H1 (cell line): ENCODE results near the gene PPP1R1C. TPM values are rescaled to one million over a fixed set of nuclear protein-coding genes. Genes with fewer than 3 reads are reported as not detected.

Source experiments
- CBX8 ChIP-seq: fragments of 300-800, 300-1000 bp; sonication (generic); IDR thresholded peaks from 2 replicates; pipeline ENCODE4 v1.7.1; 2016; ENCODE audit warnings: low read depth, low read length, borderline replicate concordance
- CHD2 ChIP-seq: IDR thresholded peaks from 2 replicates; pipeline ENCODE4 v1.6.1; 2012; ENCODE audit warnings: low read length, improper control_type of control experiment
- CTBP2 ChIP-seq: IDR thresholded peaks from 2 replicates; pipeline ENCODE4 v1.7.0; 2011; ENCODE audit warnings: borderline replicate concordance, mild to moderate bottlenecking, moderate library complexity, mixed read lengths, low read length; ENCODE audit not compliant: insufficient read depth, insufficient read length
- FOSL1 ChIP-seq: IDR thresholded peaks from 2 replicates; pipeline ENCODE4 v1.6.1; 2011; ENCODE audit warnings: mild to moderate bottlenecking, low read depth, low read length, moderate library complexity; ENCODE audit not compliant: insufficient read depth
- POLR2AphosphoS5 ChIP-seq: IDR thresholded peaks from 2 replicates; pipeline ENCODE4 v1.6.1; 2011; ENCODE audit warnings: low read depth, low read length
- RXRA ChIP-seq: IDR thresholded peaks from 2 replicates; pipeline ENCODE4 v1.6.1; 2011; ENCODE audit warnings: low read depth, mild to moderate bottlenecking, low read length, moderate library complexity; ENCODE audit not compliant: insufficient read depth
- SIRT6 ChIP-seq: IDR thresholded peaks from one replicate; pipeline ENCODE4 v1.7.1; 2012; ENCODE audit warnings: low read length, inconsistent platforms
- SRF ChIP-seq: IDR thresholded peaks from 2 replicates; pipeline ENCODE4 v1.6.1; 2011; ENCODE audit warnings: mild to moderate bottlenecking, low read depth, low read length, moderate library complexity
- polyA plus RNA-seq, 7 experiments: library from polyadenylated mRNA; depleted of rRNA in 3 of 7; stranded (reverse) in 5 of 7; unstranded in 2 of 7; fragments of >200 nt in 5 of 7; fragments of 200-250 nt in 2 of 7; gene quantifications; 1 replicate in 5 of 7; 2 replicates in 1 of 7; 4 replicates in 1 of 7; pipeline versions ENCODE4 v1.2.1 to v1.2.3, GENCODE V29; 2011 to 2013; ENCODE audit warnings: missing spikeins in 2 of 7, mixed read lengths in 2 of 7
- total RNA-seq: library from RNA; stranded (reverse); fragmentation: NEBNext Ultra II Directional; extraction: Animal tissue kit (Norgen Biotek cat#: 25700); gene quantifications from 2 replicates; pipeline ENCODE4 v1.2.1, GENCODE V29; 2021
- TF ChIP-seq, protein P1 (sequence below): fragments of 300-600 bp; sonication (generic); IDR thresholded peaks from 2 replicates; pipeline ENCODE4 v1.7.1; 2012; ENCODE audit warnings: low read length, moderate library complexity, mild to moderate bottlenecking, inconsistent platforms; ENCODE audit not compliant: insufficient replicate concordance
- TF ChIP-seq, protein P2 (sequence below): IDR thresholded peaks from 2 replicates; pipeline ENCODE4 v1.6.1; 2012; ENCODE audit warnings: inconsistent platforms
- TF ChIP-seq, protein P3 (sequence below): IDR thresholded peaks from 2 replicates; pipeline ENCODE4 v1.6.1; 2011; ENCODE audit warnings: low read depth, mild to moderate bottlenecking, low read length; ENCODE audit not compliant: insufficient read depth

PPP1R1C gene
- total and polyA plus RNA-seq, 2 of the 8 experiments (the other 6 are each of a cell fraction or from before 2014, with no cell fraction given), result 1.3 to 5.3 TPM

DNA sequence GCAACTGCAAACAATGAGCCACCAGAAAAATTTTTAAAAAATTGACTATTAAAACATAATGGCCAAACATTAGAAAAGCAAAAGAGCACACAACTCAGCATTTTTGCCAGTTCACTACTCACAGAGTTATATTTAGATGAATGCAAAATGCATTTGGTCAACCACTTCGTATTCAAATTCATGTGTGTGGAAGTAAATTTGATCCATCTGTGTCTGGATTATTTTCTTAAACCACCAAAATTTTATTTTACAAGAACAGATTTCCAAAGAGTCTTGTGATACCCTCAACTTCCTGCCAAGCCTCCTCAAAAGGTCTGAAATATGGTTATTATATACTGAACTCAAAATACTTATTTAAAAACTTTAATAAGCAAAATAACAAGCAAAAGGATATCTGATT lies 57.4 kb downstream of the PPP1R1C start (continued):
- TF ChIP-seq, protein P1, sequence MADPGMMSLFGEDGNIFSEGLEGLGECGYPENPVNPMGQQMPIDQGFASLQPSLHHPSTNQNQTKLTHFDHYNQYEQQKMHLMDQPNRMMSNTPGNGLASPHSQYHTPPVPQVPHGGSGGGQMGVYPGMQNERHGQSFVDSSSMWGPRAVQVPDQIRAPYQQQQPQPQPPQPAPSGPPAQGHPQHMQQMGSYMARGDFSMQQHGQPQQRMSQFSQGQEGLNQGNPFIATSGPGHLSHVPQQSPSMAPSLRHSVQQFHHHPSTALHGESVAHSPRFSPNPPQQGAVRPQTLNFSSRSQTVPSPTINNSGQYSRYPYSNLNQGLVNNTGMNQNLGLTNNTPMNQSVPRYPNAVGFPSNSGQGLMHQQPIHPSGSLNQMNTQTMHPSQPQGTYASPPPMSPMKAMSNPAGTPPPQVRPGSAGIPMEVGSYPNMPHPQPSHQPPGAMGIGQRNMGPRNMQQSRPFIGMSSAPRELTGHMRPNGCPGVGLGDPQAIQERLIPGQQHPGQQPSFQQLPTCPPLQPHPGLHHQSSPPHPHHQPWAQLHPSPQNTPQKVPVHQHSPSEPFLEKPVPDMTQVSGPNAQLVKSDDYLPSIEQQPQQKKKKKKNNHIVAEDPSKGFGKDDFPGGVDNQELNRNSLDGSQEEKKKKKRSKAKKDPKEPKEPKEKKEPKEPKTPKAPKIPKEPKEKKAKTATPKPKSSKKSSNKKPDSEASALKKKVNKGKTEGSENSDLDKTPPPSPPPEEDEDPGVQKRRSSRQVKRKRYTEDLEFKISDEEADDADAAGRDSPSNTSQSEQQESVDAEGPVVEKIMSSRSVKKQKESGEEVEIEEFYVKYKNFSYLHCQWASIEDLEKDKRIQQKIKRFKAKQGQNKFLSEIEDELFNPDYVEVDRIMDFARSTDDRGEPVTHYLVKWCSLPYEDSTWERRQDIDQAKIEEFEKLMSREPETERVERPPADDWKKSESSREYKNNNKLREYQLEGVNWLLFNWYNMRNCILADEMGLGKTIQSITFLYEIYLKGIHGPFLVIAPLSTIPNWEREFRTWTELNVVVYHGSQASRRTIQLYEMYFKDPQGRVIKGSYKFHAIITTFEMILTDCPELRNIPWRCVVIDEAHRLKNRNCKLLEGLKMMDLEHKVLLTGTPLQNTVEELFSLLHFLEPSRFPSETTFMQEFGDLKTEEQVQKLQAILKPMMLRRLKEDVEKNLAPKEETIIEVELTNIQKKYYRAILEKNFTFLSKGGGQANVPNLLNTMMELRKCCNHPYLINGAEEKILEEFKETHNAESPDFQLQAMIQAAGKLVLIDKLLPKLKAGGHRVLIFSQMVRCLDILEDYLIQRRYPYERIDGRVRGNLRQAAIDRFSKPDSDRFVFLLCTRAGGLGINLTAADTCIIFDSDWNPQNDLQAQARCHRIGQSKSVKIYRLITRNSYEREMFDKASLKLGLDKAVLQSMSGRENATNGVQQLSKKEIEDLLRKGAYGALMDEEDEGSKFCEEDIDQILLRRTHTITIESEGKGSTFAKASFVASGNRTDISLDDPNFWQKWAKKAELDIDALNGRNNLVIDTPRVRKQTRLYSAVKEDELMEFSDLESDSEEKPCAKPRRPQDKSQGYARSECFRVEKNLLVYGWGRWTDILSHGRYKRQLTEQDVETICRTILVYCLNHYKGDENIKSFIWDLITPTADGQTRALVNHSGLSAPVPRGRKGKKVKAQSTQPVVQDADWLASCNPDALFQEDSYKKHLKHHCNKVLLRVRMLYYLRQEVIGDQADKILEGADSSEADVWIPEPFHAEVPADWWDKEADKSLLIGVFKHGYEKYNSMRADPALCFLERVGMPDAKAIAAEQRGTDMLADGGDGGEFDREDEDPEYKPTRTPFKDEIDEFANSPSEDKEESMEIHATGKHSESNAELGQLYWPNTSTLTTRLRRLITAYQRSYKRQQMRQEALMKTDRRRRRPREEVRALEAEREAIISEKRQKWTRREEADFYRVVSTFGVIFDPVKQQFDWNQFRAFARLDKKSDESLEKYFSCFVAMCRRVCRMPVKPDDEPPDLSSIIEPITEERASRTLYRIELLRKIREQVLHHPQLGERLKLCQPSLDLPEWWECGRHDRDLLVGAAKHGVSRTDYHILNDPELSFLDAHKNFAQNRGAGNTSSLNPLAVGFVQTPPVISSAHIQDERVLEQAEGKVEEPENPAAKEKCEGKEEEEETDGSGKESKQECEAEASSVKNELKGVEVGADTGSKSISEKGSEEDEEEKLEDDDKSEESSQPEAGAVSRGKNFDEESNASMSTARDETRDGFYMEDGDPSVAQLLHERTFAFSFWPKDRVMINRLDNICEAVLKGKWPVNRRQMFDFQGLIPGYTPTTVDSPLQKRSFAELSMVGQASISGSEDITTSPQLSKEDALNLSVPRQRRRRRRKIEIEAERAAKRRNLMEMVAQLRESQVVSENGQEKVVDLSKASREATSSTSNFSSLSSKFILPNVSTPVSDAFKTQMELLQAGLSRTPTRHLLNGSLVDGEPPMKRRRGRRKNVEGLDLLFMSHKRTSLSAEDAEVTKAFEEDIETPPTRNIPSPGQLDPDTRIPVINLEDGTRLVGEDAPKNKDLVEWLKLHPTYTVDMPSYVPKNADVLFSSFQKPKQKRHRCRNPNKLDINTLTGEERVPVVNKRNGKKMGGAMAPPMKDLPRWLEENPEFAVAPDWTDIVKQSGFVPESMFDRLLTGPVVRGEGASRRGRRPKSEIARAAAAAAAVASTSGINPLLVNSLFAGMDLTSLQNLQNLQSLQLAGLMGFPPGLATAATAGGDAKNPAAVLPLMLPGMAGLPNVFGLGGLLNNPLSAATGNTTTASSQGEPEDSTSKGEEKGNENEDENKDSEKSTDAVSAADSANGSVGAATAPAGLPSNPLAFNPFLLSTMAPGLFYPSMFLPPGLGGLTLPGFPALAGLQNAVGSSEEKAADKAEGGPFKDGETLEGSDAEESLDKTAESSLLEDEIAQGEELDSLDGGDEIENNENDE, result no peak
- TF ChIP-seq, protein P2, sequence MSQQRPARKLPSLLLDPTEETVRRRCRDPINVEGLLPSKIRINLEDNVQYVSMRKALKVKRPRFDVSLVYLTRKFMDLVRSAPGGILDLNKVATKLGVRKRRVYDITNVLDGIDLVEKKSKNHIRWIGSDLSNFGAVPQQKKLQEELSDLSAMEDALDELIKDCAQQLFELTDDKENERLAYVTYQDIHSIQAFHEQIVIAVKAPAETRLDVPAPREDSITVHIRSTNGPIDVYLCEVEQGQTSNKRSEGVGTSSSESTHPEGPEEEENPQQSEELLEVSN, result no peak
- TF ChIP-seq SIRT6 (no peak), POLR2AphosphoS5 (no peak), CHD2 (no peak), CTBP2 (no peak), FOSL1 (no peak), RXRA (no peak), SRF (no peak), CBX8 (no peak)
- TF ChIP-seq, protein P3, sequence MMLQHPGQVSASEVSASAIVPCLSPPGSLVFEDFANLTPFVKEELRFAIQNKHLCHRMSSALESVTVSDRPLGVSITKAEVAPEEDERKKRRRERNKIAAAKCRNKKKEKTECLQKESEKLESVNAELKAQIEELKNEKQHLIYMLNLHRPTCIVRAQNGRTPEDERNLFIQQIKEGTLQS, result no peak
